Natural killer cell (primary cell): ENCODE measurements around the gene KIF6. TPM values are rescaled to one million over a fixed set of nuclear protein-coding genes. Genes with fewer than 3 reads are reported as not detected.

Experiments used
- ATAC-seq, 3 donors: fragments of 150-1000 bp in 2 of 3; fragments of 200-7000 bp in 1 of 3; cut with Tn5 transposase; 1 replicate in 1 of 3; 2 replicates in 2 of 3; pipeline ENCODE4 v1.10.0; 2021; ENCODE audit warnings: mild to moderate bottlenecking in 2 of 3, moderate library complexity in 2 of 3
- DNase-seq, 2 donors: peaks; one replicate each; pipeline versions ENCODE4 v3.0.0 to v3.0.0-alpha.2; 2013 to 2021; ENCODE audit warnings: mixed read lengths in 1 of 2
- H3K27ac ChIP-seq: one replicate; pipeline ENCODE4 v1.5.1; 2013; ENCODE audit warnings: mild to moderate bottlenecking, low read length
- H3K27me3 ChIP-seq: one replicate; pipeline ENCODE4 v1.6.1; 2013; ENCODE audit warnings: low read length; ENCODE audit not compliant: control insufficient read depth, insufficient read depth
- H3K36me3 ChIP-seq: one replicate; pipeline ENCODE4 v1.6.1; 2013; ENCODE audit warnings: low read length; ENCODE audit not compliant: control insufficient read depth, insufficient read depth
- H3K4me1 ChIP-seq: one replicate; pipeline ENCODE4 v1.6.1; 2013; ENCODE audit warnings: low read length; ENCODE audit not compliant: control insufficient read depth, insufficient read depth
- H3K4me3 ChIP-seq: one replicate; pipeline ENCODE4 v1.5.1; 2013; ENCODE audit warnings: low read length
- H3K9me3 ChIP-seq: one replicate; pipeline ENCODE4 v1.6.1; 2013; ENCODE audit warnings: low read length; ENCODE audit not compliant: control insufficient read depth, insufficient read depth
- H3K27ac Mint-ChIP-seq, 2 donors: one replicate each; pipeline ENCODE4 v1.8.0; 2022; ENCODE audit warnings: mild to moderate bottlenecking in 2 of 2, mixed read lengths in 2 of 2, moderate library complexity in 1 of 2
- H3K27me3 Mint-ChIP-seq, 2 donors: one replicate each; pipeline ENCODE4 v1.8.0; 2022; ENCODE audit warnings: low read depth in 2 of 2, mixed read lengths in 2 of 2
- H3K36me3 Mint-ChIP-seq: one replicate; pipeline ENCODE4 v1.8.0; 2022; ENCODE audit warnings: mixed read lengths
- H3K4me1 Mint-ChIP-seq, 2 donors: one replicate each; pipeline ENCODE4 v1.8.0; 2022; ENCODE audit warnings: mixed read lengths in 2 of 2
- H3K4me3 Mint-ChIP-seq: one replicate; pipeline ENCODE4 v1.8.0; 2022; ENCODE audit warnings: mild to moderate bottlenecking, moderate library complexity, mixed read lengths
- H3K9me3 Mint-ChIP-seq, 2 donors: one replicate each; pipeline ENCODE4 v1.8.0; 2022; ENCODE audit warnings: mixed read lengths in 2 of 2
- WGBS: methylation state at CpG from one replicate; pipeline ENCODE4 v1.1.7; 2013; ENCODE audit warnings: missing lambda C conversion rate; ENCODE audit not compliant: insufficient coverage; 5-methylcytosine and 5-hydroxymethylcytosine counted together
- intact Hi-C: fragments of 100-400 bp; cut with micrococcal nuclease; formaldehyde crosslinking; loops from one replicate; pipeline ENCODE4 v1.14.2; 2022
- total RNA-seq, 4 donors: library from RNA; stranded (reverse); fragments of 120-200 nt in 1 of 4; gene quantifications; one replicate each; pipeline versions ENCODE4 v1.2.3 to v1.2.4, GENCODE V29; 2013 to 2022
- TF ChIP-seq, protein P1 (sequence below): fragments of 200-600 bp; IDR thresholded peaks from one replicate; pipeline ENCODE4 v1.8.0; 2022; ENCODE audit warnings: antibody characterized with exemption

KIF6 gene
- total RNA-seq, 3 donors from 2014 or later (not counting 1 experiment from before 2014, with no cell fraction given): not detected

DNA sequence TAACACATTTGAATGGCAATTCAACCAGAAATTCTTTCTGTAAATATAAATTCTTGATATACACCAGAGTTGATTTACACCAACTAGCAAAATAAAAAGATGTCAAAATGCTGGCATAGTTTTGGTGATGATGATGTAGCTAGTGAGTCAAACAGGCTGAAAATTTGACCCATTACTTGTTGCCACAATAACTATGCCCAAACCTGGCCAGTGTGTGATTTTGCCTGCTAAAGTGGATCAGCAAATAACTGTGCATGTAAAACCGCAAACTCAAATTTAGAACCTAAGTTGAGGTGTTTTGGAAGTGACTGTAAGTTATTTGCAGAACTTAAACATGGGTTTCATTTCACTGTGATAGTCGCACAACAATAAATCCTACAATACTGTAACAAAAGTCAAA lies 125.9 kb downstream of the KIF6 start:
- WGBS: 87% methylated on average over 2 of the region's 2 CpGs
- Histone ChIP-seq H3K9me3 (no peaks in the 10 kb centered on the region), H3K27me3 (no peaks in the 10 kb centered on the region), H3K4me1 (no peaks in the 10 kb centered on the region), H3K4me3 (no peak overlapping the region), H3K36me3 (no peaks in the 10 kb centered on the region), H3K27ac (no peak overlapping the region)
- intact Hi-C loops: no loop called here
- no peaks in the 10 kb centered on the region for H3K4me1 Mint-ChIP-seq
- H3K27me3 Mint-ChIP-seq: peaks cover 16 to 23% of the 10 kb centered on the region in 2 donors
- DNase-seq: no peak
- no peaks in the 10 kb centered on the region for H3K9me3 Mint-ChIP-seq
- no peak overlapping the region for H3K27ac Mint-ChIP-seq
- no peak for ATAC-seq
- no peak overlapping the region for H3K4me3 Mint-ChIP-seq
- no peaks in the 10 kb centered on the region for H3K36me3 Mint-ChIP-seq
- TF ChIP-seq, protein P1, sequence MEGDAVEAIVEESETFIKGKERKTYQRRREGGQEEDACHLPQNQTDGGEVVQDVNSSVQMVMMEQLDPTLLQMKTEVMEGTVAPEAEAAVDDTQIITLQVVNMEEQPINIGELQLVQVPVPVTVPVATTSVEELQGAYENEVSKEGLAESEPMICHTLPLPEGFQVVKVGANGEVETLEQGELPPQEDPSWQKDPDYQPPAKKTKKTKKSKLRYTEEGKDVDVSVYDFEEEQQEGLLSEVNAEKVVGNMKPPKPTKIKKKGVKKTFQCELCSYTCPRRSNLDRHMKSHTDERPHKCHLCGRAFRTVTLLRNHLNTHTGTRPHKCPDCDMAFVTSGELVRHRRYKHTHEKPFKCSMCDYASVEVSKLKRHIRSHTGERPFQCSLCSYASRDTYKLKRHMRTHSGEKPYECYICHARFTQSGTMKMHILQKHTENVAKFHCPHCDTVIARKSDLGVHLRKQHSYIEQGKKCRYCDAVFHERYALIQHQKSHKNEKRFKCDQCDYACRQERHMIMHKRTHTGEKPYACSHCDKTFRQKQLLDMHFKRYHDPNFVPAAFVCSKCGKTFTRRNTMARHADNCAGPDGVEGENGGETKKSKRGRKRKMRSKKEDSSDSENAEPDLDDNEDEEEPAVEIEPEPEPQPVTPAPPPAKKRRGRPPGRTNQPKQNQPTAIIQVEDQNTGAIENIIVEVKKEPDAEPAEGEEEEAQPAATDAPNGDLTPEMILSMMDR: no peak

DNA sequence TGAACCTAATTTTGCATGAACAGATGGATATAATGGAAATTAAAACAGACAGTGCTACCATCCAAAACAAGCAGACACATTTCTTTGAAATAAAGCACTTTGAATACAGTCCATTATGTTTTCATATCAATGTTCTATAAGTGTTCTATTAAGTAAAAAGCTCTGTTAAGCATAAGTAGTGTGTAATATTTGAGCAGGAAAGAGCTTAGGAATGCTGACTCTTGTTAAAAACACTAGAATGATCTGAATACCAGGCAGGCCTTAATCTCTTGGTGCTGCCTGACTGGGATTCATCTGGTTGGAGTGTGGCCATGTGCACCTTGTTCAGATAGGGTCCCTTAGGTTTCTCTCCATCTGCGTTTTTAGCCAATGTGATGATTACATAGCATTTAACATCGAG lies 130.9 kb downstream of the KIF6 start:
- no peak overlapping the region for H3K4me3 Mint-ChIP-seq
- intact Hi-C loops: no loop called here
- 86% methylated on average over 2 of the region's 2 CpGs for WGBS

DNA sequence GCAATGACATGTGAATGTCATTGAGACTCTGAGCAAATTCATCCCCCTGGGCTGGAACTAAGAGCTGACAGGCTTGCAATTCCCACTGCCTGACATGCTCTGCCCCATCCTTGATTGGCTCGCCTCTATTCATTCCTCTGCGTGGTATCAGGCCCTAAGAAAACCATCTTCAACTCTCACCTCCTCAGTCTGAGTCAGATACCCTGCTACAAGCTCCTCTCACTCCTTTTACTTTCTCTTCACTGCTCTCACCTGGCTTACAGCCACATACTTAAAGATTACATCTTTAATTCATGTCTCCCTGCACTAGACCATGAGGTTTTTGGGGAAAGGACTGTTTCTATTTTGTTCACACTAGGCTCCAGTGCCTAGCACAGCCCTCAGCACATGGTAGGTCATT lies 131.6 kb downstream of the KIF6 start:
- TF ChIP-seq, protein P1: no peak
- Mint-ChIP-seq H3K36me3 (no peaks in the 10 kb centered on the region), H3K4me3 (no peak overlapping the region), H3K9me3 (no peaks in the 10 kb centered on the region), H3K27ac (no peak overlapping the region), H3K4me1 (no peaks in the 10 kb centered on the region), H3K27me3 (peaks cover 7 to 8% of the 10 kb centered on the region in 2 donors)
- Histone ChIP-seq H3K9me3 (no peaks in the 10 kb centered on the region), H3K4me1 (no peaks in the 10 kb centered on the region), H3K4me3 (no peak overlapping the region), H3K27ac (no peak overlapping the region), H3K36me3 (no peaks in the 10 kb centered on the region), H3K27me3 (no peaks in the 10 kb centered on the region)
- intact Hi-C loops: no loop called here
- DNase-seq: no peak
- 87% methylated on average over 2 of the region's 2 CpGs for WGBS
- ATAC-seq: no peak

More for the DNA sequence above, 130.9 kb downstream of the KIF6 start:
- DNase-seq (no peak), ATAC-seq (no peak)
- Mint-ChIP-seq H3K27ac (no peak overlapping the region), H3K27me3 (peaks cover 7 to 8% of the 10 kb centered on the region in 2 donors), H3K4me1 (no peaks in the 10 kb centered on the region), H3K9me3 (no peaks in the 10 kb centered on the region), H3K36me3 (no peaks in the 10 kb centered on the region)
- H3K36me3 ChIP-seq: no peaks in the 10 kb centered on the region
- H3K27ac ChIP-seq: no peak overlapping the region
- H3K27me3 ChIP-seq: no peaks in the 10 kb centered on the region
- TF ChIP-seq, protein P1: no peak
- H3K9me3 ChIP-seq: no peaks in the 10 kb centered on the region
- no peak overlapping the region for H3K4me3 ChIP-seq
- no peaks in the 10 kb centered on the region for H3K4me1 ChIP-seq

DNA sequence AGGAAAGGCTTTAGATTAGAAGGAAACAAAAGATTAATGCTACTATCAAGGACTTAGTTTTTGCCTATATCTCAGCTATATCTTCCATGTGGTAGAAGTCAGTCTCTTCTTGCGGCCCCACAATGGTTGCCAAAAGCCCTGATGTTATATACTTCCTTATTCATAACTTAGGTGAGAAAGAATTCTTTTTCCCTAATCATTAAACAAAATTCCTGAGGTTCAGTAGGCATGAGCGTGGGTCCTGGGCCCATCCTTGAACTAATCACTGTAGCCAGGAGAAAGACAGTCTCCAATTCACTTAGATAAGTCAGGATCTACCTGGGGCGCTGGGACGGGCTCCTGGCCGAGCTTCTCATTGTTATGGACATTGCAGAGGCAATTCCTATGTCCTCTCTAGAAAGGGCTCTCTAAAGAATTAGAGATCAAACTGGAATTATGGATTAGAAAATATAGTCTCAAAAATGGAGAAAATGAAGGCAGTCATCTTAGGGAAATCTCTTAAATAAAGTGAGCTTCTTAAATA lies 134.3 kb downstream of the KIF6 start:
- H3K27ac Mint-ChIP-seq: no peak overlapping the region
- H3K36me3 Mint-ChIP-seq: no peaks in the 10 kb centered on the region
- no peaks in the 10 kb centered on the region for H3K36me3 ChIP-seq
- peaks cover 7 to 8% of the 10 kb centered on the region in 2 donors for H3K27me3 Mint-ChIP-seq
- ATAC-seq (no peak), DNase-seq (no peak)
- H3K4me1 Mint-ChIP-seq: no peaks in the 10 kb centered on the region
- intact Hi-C loops: no loop called here
- H3K9me3 Mint-ChIP-seq: no peaks in the 10 kb centered on the region
- H3K9me3 ChIP-seq: no peaks in the 10 kb centered on the region
- no peaks in the 10 kb centered on the region for H3K4me1 ChIP-seq
- 72% methylated on average over 4 of the region's 5 CpGs for WGBS
- H3K4me3 Mint-ChIP-seq: no peak overlapping the region
- H3K4me3 ChIP-seq: no peak overlapping the region
- no peaks in the 10 kb centered on the region for H3K27me3 ChIP-seq
- no peak overlapping the region for H3K27ac ChIP-seq
- TF ChIP-seq, protein P1: no peak
